Measurements from ENCODE around the gene MT2A.
"Not testable (repeated sequence)": the region's sequence is repeated elsewhere in the genome, so short reads cannot be mapped to it uniquely, and the experiment has no call there.

MT2A gene

DNA sequence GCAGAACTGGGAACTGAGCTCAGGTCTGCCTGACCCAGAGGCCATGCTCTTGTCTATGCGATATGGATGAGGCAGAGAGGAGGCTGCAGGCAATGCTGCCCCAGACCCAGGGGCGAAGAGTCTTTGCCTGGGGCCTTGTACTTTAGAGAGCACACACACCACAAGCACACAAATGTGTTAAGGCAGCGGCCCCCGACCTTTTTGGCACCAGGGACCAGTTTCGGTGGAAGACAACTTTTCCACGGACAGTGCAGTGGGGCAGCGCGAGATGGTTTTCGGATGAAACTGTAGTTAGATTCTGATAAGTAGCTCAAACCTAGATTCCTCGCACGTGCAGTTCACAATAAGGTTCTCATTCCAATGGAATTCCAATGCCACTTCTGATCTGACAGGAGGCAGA is 36.9 kb upstream of the MT2A start:
- POLR2A ChIA-PET, result no interaction called here
- no peak for TF ChIP-seq CTCF (IDR thresholded peaks at IDR 0.05; ENCODE audit: control extremely low read depth, extremely low read depth, low read depth, missing control alignments)
- CTCF ChIA-PET, result interaction anchor here (3.2 kb wide), 1 partner anchor 131 kb away, joined by 18 read pairs; no protein-coding TSS in a partner anchor
- DNase-seq (ENCODE audit: extremely low spot score), result no peak

- TF ChIP-seq CTCF (IDR thresholded peaks at IDR 0.05; ENCODE audit: control extremely low read depth, extremely low read depth, low read depth, missing control alignments), result no peak
- ChIA-PET CTCF (no interaction called here), POLR2A (no interaction called here)
- DNase-seq (ENCODE audit: extremely low spot score), result no peak
Observed at GRCh38 chr16:56574625-56575024, 33.8 kb upstream of the MT2A start.

DNA sequence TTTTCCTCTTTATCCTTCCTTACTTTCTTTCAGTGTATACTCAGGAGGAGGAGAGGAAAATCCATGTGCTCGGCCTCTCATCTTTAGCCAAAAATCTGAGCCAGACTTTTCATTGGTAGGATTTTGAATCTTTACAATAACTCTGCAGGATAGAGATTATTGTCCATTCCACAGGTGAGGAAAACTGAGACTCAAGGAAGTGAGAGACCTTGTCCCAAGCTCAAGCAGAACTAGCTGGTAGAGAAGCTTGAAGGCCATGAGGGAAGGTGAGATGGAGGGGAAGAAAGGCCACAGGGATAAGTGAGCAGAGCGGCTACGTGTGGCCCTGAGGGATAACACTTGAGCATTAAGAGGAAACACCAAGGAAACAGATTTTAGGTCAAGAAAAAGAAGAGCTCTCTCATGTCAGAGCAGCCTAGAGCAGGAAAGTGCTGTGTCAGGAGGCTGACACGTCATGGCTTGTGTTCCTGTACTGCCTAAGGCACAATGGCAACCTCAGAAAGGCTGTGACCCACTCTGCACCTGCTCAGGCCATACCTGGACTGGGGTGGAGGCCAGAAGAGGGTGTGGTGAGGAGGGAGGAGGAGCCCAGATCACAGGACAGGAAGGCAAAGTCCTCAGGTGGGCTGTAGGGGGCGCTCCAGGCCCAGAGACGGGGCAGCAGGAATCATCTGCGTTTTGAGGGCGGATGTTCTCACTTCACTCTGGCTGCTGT is 31.6 kb upstream of the MT2A start:
- CTCF ChIA-PET, result interaction anchor here (0.6 to 3.4 kb wide), 32 partner anchors 9 to 213 kb away, joined by 3 to 73 read pairs (median 5); partner anchors contain the start of genes MT2A and MT4
- peak; percentile 85 for DNase-seq (ENCODE audit: extremely low spot score)
- peak; percentile 85 for TF ChIP-seq CTCF (IDR thresholded peaks at IDR 0.05; ENCODE audit: control extremely low read depth, extremely low read depth, low read depth, missing control alignments)
- POLR2A ChIA-PET, result no interaction called here

- TF ChIP-seq CTCF (IDR thresholded peaks at IDR 0.05; ENCODE audit: control extremely low read depth, extremely low read depth, low read depth, missing control alignments), result no peak
- ChIA-PET POLR2A (no interaction called here), CTCF (interaction anchor here (0.6 to 3.4 kb wide), 21 partner anchors 12 to 133 kb away, joined by 3 to 73 read pairs (median 6); partner anchors contain the start of genes MT2A and MT4)
- DNase-seq (ENCODE audit: extremely low spot score), result no peak
Observed at GRCh38 chr16:56577300-56577625, 31.1 kb upstream of the MT2A start.

DNA sequence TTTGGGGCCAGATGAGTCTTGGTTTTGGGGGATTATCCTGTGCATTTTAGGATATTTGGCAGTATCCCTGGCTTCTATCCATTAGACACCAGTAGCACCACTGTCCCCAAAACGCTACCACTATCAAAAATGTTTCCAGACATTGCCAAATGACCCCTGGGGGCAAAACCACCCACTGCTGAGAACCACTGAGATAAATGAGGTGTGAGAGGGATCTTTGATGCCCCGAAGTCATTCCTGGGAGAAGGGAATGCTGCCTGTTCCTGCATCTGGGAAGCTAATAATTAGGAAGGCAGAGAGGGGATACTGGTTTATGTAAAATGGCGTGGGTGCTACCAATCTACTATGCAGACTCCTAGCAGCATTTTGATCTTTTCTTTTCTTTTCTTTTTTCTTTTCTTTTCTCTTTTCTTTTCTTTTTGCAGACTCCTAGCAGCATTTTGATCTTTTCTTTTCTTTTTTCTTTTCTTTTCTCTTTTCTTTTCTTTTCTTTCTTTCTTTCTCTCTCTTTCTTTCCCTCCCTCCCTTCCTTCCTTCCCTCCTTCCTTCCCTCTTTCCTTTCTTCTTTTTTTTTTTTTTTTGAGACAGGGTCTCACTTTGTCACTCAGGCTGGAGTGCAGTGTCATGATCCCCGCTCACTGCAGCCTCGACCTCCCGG is 27.9 kb upstream of the MT2A start:
- DNase-seq (ENCODE audit: extremely low spot score), result no peak
- CTCF ChIA-PET, result interaction anchor here (1.3 kb wide), 1 partner anchor 122 kb away, joined by 5 read pairs; no protein-coding TSS in a partner anchor
- TF ChIP-seq CTCF (IDR thresholded peaks at IDR 0.05; ENCODE audit: control extremely low read depth, extremely low read depth, low read depth, missing control alignments), result no peak
- POLR2A ChIA-PET, result no interaction called here

- POLR2A ChIA-PET, result not testable (repeated sequence)
- CTCF ChIA-PET, result interaction anchor here (0.9 to 3.6 kb wide), 5 partner anchors 9 to 119 kb away, joined by 3 to 20 read pairs (median 4); no protein-coding TSS in a partner anchor
Observed at GRCh38 chr16:56582911-56583310, 25.5 kb upstream of the MT2A start.

More at GRCh38 chr16:56582911-56583310, 25.5 kb upstream of the MT2A start:
- DNase-seq (ENCODE audit: extremely low spot score), result not testable (repeated sequence)
